Right hindlimb (tissue), 1 donor: Measurements from ENCODE around the gene ZNF286A.
"Not testable (repeated sequence)": the region's sequence is repeated elsewhere in the genome, so short reads cannot be mapped to it uniquely, and the experiment has no call there.

Experiments
- DNase-seq: peaks from one replicate; pipeline ENCODE4 v3.0.0-alpha.2; 2018

ZNF286A gene

DNA sequence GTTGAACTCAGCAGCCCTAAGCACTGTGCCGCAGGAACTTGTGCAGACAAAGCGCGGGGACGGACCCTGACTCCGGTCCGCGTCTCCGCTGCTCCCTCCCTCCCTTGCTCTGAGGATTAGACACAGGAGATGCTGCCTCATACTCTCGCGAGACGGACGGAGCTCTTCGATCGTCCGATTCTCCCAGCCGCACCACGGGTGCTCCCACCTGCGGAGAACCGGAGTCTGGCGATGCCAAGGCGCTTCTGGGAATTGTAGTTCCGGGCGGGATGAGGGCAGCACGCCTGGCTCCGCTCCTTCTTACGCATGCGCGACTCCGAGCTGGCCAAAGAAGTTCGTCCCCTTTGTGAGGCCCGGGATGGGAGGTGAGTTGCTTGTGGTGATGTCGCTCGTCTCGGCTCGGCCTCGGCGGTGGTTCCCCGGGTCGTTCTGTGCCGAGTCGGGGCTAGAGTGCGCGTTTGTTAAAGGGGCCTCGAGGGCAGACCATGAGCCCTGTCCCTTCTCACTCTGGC lies at the start of gene ZNF286A:
Gene ZNF286A (plus strand): TSS at position 340 of the 512 bp plus-strand sequence. CDS start 578 bp downstream, outside the sequence.
- DNase-seq = peak; percentile 100

- DNase-seq = peak; percentile 50
Observed at GRCh38 chr17:15649861-15650421, 49.6 kb upstream of the ZNF286A start.

DNA sequence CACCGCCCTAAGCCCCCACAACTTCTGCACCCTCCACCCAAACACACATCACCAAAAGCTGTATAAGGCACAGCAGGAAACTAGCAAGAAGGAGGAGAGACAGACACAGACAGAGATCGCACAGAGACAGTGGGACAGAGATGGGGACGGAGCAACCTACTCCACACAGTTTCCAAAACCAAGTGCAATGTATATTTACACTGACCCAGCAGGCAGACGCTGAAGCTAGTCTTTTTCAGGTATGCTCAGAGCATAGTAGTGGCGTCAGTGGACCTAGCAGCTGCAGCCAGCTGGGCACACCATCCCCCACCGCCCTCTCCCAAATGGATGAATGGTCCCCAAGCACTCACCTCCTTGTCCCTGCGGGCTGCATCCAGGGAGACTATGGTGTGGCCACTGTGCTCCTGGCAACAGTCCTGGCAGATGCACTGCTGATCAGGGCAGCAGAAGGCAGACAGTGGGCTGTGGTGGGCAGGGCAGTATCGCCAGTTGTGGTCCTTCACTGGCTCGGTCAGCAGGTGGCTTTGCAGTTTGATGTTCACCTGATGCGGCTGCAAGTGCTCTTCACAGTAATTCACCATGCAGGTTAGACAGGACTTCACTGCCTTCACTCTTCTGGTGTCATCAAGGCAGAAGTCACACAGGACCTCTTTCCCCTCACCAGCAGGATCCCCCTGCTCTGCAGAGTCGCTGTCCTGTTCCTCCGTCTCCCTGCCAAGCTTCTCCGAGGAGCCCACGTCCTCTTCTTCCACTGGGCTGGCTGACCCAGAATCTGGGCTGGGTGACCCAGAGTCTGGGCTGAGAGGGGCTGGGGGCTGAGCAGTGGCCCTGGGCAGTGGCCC lies 48.6 kb upstream of the ZNF286A start:
- DNase-seq = peak; percentile 38

- peak; percentile 96 for DNase-seq
Observed at GRCh38 chr17:15651583-15652110, 47.9 kb upstream of the ZNF286A start.

- no peak for DNase-seq
Observed at GRCh38 chr17:15652960-15653359, 46.6 kb upstream of the ZNF286A start.

DNA sequence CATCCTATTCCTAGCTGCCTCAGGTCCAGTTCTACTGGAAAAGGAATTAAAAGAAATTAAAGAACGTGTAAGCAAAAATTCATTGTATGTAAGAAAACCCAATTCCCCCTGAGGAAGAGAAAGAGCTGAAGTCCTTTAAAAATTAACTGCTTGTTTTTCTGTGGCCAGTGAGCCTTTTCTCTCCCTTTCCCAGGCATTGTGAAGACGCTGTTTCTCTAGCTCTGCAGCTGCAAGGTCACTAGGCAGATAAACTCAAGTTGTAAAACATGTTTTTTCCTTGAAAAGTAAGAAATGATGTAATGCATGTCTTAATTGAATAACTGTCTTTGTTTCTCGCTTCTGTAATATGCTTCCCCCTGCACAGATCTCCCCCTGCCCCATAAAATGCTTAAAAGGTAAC lies 45.2 kb upstream of the ZNF286A start:
- not testable (repeated sequence) for DNase-seq

DNA sequence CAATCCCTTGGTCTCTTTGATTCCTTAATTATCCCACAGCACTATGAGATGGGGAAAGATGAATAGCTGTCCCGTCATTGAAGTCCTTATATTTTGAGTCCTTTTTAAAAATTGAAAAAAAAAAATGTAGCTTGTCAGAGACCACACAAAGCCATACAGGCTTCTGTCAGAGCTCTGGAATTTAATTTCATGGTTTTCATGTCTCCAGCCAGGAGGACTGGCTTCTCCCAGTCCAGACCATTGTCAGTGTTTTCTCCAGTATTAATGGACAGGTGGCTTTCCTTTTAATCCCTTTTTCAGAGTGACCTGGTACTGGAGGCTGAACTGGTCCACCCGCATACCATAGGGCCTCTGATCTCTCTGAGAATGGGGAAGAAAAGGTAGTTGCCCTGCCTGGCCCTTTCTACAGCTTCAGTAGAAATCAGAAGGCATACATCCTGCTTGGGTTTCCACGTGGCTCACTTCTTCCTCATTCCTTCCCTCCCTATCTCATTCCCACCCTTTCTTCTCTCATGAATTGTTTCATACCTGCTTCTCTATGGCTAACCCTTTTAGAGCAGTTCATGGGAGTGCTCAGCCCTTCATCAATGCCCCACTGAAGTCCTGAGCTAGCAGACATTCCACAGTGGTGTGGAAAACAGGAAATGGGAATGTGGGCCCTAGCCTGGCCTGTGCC lies 44.5 kb upstream of the ZNF286A start:
- no peak for DNase-seq

GRCh38 chr17:15657868-15658267 lies 41.7 kb upstream of the ZNF286A start:
- no peak for DNase-seq

GRCh38 chr17:15658296-15658695 lies 41.3 kb upstream of the ZNF286A start:
- DNase-seq = no peak

DNA sequence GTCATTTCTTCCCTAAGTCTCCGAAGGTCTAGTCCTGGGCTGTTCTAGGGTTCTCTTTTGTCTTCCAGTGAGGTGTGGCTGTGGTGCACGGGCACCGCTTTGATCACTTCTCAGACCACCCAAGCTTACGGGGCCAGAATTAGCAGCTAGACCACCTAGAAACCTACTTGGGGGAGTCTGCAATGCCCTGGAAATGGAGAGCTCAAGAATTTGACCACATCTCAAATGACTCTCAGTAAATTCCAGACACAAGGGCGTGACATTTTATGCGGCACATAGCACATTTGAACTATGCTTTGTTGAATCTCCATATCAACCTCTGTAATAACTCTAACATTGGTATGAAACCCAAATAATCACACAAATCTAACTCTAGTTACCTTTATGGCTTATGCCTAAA lies 40.3 kb upstream of the ZNF286A start:
- DNase-seq = no peak

GRCh38 chr17:15659663-15660062 lies 39.9 kb upstream of the ZNF286A start:
- no peak for DNase-seq

- DNase-seq = no peak
Observed at GRCh38 chr17:15660077-15660476, 39.5 kb upstream of the ZNF286A start.

- DNase-seq = no peak
Observed at GRCh38 chr17:15662681-15663080, 36.9 kb upstream of the ZNF286A start.

DNA sequence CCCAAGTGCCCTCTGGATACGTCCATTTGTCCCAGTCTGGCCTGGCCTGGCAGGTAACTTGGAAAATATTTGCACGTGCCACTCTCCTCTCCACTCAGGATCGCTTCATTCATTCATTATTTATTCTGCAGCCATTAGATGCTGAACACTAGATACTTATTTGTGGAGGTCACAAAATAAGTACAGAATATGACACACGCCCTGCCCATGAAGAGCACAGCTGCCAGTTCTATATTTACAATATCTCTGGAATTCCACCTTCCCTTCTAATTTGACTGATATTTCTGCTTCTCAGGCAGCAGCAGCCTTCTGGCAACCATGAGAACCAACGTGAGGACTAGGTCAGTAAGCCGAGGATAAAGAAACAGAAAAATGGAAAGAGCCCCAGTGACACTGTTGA lies 36.4 kb upstream of the ZNF286A start:
- DNase-seq = no peak

- no peak for DNase-seq
Observed at GRCh38 chr17:15663691-15664090, 35.9 kb upstream of the ZNF286A start.

DNA sequence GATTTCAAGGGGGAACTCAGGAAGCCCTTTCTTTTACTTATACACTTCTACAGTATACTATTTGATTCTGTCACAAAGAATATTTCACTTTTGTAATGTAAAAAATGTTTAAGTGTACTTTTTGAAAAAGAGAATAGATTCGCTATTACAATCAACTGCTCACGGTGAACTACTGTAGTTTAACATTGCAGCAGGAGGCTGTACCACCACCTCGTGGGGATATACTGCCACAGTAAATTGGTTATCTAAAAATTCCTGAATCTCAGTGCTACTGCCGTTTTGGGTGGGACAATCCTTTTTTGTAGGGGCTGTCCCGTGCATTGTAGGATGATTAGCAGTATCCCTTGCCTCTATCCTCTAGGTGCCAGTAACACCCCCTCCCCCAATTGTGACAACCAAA lies 30.0 kb upstream of the ZNF286A start:
- not testable (repeated sequence) for DNase-seq

DNA sequence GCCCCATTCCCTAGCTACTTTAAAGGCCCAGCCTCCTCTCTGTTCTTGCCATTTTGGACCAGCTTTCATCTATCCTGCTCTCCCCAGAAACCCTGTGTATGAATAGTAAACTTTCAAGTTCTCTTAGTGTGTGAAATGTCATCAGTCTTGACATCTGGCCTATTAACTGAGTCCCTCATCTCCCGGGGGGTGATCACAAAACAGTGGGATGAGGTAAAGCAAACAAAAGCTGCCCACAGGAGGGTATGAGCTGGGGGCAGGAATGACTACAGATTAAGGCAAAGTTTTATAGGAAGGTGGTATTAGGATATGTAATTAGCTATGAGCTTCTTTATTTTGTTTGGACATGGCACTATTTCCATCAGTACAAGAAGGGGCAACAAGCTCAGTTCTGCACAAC lies 24.9 kb upstream of the ZNF286A start:
- not testable (repeated sequence) for DNase-seq

DNA sequence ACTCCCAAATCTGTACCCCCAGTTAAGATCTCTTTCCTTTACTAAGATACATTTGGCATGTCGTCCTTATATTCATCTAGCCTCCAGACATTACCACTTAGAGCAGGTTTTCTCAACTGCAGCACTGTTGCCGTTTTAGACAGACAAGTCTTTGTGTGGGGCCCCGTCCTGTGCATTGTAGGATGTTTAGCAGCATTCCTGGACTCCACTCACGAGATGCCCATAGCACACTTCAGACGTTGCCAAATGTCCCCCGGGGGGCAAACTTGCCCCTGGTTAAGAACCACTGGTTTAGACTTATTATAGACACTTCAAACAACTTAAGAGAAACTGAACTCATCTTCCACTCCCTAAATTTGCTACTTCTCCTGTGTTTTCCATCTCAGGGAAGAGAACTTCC lies 23.6 kb upstream of the ZNF286A start:
- not testable (repeated sequence) for DNase-seq

DNA sequence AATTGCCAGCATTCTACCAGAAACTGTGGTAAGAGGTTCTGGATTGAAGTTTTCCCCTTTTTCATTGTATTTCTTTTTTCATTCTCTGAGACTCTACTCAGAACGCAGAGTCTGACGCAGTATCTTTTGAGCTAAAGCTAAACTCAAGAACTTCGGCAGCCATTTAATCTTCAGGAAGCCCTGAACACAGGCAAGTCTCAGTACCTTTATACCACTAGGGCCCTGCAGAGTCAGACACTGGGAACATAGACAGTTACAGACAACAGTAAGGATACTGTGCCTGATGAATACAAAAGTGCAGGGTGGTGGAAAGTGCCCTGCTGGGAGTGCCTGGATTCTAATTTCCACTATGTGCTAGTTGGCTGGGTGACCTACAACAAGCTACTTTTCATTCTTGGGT lies 16.4 kb upstream of the ZNF286A start:
- DNase-seq = not testable (repeated sequence)

DNA sequence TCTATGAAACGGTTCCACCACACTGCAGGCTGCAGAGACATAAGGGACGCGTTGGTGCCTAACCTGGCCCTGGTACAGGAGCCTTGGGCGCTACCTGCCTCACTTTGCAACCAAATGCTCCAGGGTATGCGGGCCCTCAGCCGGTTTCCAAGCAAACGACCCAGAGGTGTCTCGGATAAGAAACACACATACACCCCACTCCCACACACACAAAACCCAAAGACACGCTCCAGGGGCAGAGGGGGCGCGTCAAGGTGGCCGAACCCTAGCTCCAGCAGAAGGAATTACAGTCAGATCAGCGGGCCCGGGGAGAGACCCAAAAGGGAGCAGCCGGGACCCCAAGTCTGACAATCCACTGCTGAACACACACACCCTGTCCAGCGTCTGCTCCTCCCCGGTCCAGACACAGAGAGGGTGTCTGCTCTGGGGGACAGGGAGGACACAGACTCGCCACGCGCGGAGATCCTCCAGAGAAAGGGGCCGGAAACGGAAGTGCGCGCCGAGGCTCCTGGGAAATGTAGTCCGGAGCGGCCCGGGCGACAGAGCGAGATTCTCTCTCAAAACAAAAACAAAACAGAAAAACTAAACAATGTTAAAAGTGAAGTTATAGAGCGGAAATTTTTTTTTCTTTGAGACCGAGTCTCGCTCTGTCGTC lies 15.6 kb upstream of the ZNF286A start, which contains the start of gene TRIM16:
Gene TRIM16 (minus strand): TSS at position 488 of the 655 bp plus-strand sequence. CDS start 32,702 bp downstream, outside the sequence.
- peak; percentile 90 for DNase-seq

DNA sequence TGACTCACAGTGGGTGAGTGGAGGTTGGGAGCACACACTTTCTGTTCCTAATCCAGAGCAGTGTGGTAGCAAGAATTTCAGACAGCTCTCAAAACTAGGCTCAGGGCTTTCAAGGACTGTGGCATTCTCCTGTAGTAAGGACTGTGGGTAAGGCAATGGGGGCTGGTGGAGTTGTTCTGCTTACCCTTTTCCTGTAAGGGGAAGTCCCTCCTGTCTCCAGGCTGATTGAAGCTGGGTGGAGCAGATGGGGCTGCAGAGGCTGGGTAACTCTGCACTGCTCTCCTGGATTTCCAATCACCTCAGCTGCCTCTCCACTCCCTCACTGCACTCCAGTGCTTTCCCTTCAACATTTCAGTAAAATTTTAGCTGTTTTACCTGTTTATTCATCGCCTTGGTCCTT lies 12.1 kb upstream of the ZNF286A start:
- not testable (repeated sequence) for DNase-seq

DNA sequence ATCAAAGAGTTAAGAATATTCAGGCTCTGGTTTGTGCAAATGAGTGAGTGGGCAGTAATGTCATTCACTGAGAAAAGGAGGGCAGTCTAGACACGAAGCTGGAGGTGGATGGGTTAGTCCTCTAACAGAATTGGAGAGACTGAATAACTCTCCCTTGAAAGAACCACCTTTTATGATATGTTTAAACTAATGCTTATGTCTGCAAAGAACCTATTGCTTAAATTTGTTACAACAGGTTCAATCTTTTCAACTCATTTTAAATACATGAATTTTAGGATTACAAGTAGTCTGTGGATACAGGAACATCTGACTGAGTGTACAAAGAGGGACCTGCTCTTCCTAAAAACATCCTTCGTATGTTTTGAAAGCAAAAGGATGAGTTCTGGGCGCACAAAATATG lies 585 bp upstream of the ZNF286A start:
- DNase-seq = not testable (repeated sequence)

- not testable (repeated sequence) for DNase-seq
Observed at GRCh38 chr17:15699937-15700336, 385 bp downstream of the ZNF286A start.
